Parathyroid adenoma (tissue), 2 donors: Measurements from ENCODE around the gene CRISPLD2.

ENCODE experiments used
- H2AFZ ChIP-seq: fragments of 300-600 bp; sonication (generic); one replicate; pipeline ENCODE4 v1.7.0; 2017; ENCODE audit warnings: antibody characterized with exemption, mild to moderate bottlenecking
- H3K27ac ChIP-seq: fragments of 300-600 bp; sonication (generic); one replicate; pipeline ENCODE4 v1.7.0; 2017
- H3K27me3 ChIP-seq: fragments of 300-600 bp; sonication (generic); one replicate; pipeline ENCODE4 v1.7.0; 2017; ENCODE audit warnings: low read length; ENCODE audit not compliant: control insufficient read depth, insufficient read depth
- H3K36me3 ChIP-seq: fragments of 300-600 bp; sonication (generic); one replicate; pipeline ENCODE4 v1.7.0; 2017; ENCODE audit warnings: low read length; ENCODE audit not compliant: control insufficient read depth, insufficient read depth
- H3K4me1 ChIP-seq: fragments of 300-600 bp; sonication (generic); one replicate; pipeline ENCODE4 v1.7.0; 2017; ENCODE audit warnings: control low read depth
- H3K4me2 ChIP-seq: fragments of 300-600 bp; sonication (generic); one replicate; pipeline ENCODE4 v1.7.0; 2017; ENCODE audit warnings: low read length
- H3K4me3 ChIP-seq: fragments of 300-600 bp; sonication (generic); one replicate; pipeline ENCODE4 v1.7.0; 2017; ENCODE audit warnings: low read depth, low read length
- H3K79me2 ChIP-seq: fragments of 300-600 bp; sonication (generic); one replicate; pipeline ENCODE4 v1.7.0; 2017; ENCODE audit warnings: control low read depth
- H3K9ac ChIP-seq: fragments of 300-600 bp; sonication (generic); one replicate; pipeline ENCODE4 v1.7.0; 2017; ENCODE audit warnings: mild to moderate bottlenecking
- H3K9me3 ChIP-seq: fragments of 300-600 bp; sonication (generic); one replicate; pipeline ENCODE4 v1.7.0; 2017; ENCODE audit warnings: low read length; ENCODE audit not compliant: control insufficient read depth
- TF ChIP-seq, protein P1 (sequence below): fragments of 300-600 bp; sonication (generic); IDR thresholded peaks from one replicate; pipeline ENCODE4 v1.7.0; 2017; ENCODE audit warnings: antibody characterized with exemption, mild to moderate bottlenecking
- donor health status: primary hyperparathyroidism.

CRISPLD2 gene

DNA sequence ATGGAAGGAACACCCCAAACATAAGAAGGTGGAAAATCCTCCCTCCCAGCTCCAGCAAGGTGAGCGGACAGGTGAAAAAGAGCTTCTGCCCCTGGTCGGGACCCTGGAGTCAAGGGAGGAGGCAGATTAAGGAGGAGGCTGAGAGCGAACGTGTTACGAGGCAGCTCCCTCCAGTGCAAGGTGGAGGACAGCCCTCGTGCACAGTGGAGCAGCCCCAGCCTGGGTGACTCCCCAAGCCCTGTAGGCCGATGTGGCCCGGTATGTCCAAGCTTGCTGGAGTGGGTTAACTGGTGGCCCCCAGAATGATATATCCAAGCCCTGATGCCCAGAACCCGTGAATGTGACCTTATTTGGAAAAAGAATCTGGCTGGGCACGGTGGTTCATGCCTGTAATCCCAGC lies 15.5 kb upstream of the CRISPLD2 start:
- TF ChIP-seq, protein P1, sequence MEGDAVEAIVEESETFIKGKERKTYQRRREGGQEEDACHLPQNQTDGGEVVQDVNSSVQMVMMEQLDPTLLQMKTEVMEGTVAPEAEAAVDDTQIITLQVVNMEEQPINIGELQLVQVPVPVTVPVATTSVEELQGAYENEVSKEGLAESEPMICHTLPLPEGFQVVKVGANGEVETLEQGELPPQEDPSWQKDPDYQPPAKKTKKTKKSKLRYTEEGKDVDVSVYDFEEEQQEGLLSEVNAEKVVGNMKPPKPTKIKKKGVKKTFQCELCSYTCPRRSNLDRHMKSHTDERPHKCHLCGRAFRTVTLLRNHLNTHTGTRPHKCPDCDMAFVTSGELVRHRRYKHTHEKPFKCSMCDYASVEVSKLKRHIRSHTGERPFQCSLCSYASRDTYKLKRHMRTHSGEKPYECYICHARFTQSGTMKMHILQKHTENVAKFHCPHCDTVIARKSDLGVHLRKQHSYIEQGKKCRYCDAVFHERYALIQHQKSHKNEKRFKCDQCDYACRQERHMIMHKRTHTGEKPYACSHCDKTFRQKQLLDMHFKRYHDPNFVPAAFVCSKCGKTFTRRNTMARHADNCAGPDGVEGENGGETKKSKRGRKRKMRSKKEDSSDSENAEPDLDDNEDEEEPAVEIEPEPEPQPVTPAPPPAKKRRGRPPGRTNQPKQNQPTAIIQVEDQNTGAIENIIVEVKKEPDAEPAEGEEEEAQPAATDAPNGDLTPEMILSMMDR = no peak
- Histone ChIP-seq H3K27ac (no peak overlapping the region), H3K9me3 (no peaks in the 10 kb centered on the region), H2AFZ (no peak overlapping the region), H3K79me2 (no peaks in the 10 kb centered on the region), H3K36me3 (no peaks in the 10 kb centered on the region), H3K4me2 (no peak overlapping the region), H3K9ac (no peak overlapping the region), H3K4me3 (no peak overlapping the region), H3K4me1 (no peaks in the 10 kb centered on the region), H3K27me3 (no peaks in the 10 kb centered on the region)

DNA sequence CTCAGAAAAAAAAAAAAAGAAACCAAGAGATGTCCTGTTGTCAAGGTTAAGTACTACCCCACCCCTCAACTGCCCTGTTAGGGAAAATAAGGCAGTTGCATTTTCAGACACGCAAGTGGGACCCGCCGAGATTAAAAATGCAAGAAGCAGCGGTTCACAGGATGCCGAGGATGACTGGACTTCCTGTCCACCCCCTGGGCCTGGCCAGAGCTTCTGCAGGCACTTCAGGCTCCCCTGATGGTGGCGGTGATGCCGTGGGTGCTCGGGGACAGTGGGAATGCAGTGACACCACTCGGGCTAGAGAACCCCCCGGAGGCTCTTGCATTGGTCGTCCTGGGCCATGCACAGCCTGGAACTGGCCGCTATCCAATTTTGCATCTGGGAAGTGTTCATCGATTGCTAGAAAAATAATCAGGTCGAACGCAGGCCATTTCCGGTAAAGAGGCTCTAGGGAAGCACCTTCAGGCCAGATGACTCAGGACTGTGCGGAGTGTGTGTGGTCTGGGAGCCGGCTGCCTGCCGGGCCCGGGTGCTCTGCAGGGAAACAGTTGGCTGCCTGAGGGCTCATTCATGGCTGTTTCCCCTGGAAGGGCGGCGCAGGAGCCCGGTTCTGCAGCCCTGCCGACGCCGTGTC lies 13.4 kb upstream of the CRISPLD2 start:
- H3K27me3 ChIP-seq = no peaks in the 10 kb centered on the region
- H2AFZ ChIP-seq = no peak overlapping the region
- no peak overlapping the region for H3K27ac ChIP-seq
- H3K36me3 ChIP-seq = no peaks in the 10 kb centered on the region
- no peaks in the 10 kb centered on the region for H3K79me2 ChIP-seq
- H3K4me2 ChIP-seq = no peak overlapping the region
- H3K4me1 ChIP-seq = no peaks in the 10 kb centered on the region
- no peak overlapping the region for H3K9ac ChIP-seq
- no peak overlapping the region for H3K4me3 ChIP-seq
- TF ChIP-seq, protein P1 = no peak
- H3K9me3 ChIP-seq = no peaks in the 10 kb centered on the region

DNA sequence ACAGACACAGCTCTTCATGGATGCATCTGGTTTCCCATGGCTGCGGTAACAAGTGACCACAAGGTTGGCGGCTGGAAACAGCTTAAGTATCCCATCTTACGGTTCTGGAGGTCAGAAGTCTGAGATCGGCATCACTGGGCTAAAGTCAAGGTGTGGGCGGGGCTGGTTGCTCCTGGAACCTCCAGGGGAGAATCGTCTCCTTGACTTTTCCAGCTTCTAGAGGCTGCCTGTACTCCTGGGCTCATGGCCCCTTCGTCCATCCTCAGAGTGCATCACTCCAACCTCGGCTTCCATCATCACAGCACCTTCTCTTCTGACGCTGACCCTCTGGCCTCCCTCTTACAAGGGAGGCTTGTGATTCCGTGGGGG lies 12.9 kb upstream of the CRISPLD2 start:
- Histone ChIP-seq H3K4me2 (no peak overlapping the region), H3K4me1 (no peaks in the 10 kb centered on the region), H3K79me2 (no peaks in the 10 kb centered on the region), H3K9ac (no peak overlapping the region), H3K36me3 (no peaks in the 10 kb centered on the region), H3K9me3 (no peaks in the 10 kb centered on the region), H3K4me3 (no peak overlapping the region), H3K27me3 (no peaks in the 10 kb centered on the region), H3K27ac (no peak overlapping the region), H2AFZ (no peak overlapping the region)
- TF ChIP-seq, protein P1 = no peak

DNA sequence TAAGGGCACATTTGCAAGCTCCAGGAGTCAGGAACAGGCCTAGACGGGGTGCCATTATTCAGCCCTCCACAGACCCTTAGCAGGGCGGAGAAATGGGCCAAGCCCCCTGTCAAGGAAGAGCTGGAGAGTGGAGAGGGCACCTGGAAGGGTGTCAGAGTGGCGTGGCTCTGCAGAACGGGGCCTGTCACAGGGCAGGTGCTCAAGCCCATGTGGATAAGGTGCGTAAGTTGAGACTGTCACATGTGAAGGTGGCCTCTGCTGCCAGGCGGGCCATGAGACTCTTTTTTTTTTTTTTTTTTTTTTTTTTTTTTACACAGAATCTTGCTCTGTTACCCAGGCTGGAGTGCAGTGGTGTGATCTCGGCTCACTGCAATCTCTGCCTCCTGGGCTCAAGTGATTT lies 12.0 kb upstream of the CRISPLD2 start:
- H3K9me3 ChIP-seq = no peaks in the 10 kb centered on the region
- no peak overlapping the region for H3K4me2 ChIP-seq
- H3K79me2 ChIP-seq = no peaks in the 10 kb centered on the region
- H3K36me3 ChIP-seq = no peaks in the 10 kb centered on the region
- TF ChIP-seq, protein P1 = no peak
- H3K9ac ChIP-seq = no peak overlapping the region
- H3K4me3 ChIP-seq = no peak overlapping the region
- H3K27ac ChIP-seq = no peak overlapping the region
- H2AFZ ChIP-seq = no peak overlapping the region
- no peaks in the 10 kb centered on the region for H3K4me1 ChIP-seq
- no peaks in the 10 kb centered on the region for H3K27me3 ChIP-seq

DNA sequence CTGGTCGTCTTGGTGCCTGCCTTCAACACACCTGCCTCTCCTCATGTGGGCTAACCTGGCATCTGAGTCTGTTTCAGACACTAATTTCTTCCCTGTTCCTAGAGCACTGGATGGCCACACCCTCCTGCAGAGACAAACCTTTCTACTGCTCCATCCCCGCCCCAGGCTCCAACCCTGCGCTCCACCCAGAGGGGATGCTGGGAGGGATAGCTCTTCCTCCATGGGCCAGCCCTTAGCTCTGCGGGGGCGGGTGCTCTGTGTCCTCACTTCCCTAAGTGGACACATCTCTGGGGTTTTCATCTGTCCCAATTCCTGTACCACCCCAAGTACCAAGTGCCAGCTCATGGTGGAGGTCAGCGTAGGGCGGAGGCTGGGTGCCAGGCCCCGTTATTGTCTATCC lies 11.0 kb upstream of the CRISPLD2 start:
- H2AFZ ChIP-seq = no peak overlapping the region
- H3K27me3 ChIP-seq = no peaks in the 10 kb centered on the region
- H3K4me3 ChIP-seq = no peak overlapping the region
- no peak overlapping the region for H3K27ac ChIP-seq
- H3K4me1 ChIP-seq = no peaks in the 10 kb centered on the region
- no peak overlapping the region for H3K9ac ChIP-seq
- no peaks in the 10 kb centered on the region for H3K79me2 ChIP-seq
- no peak overlapping the region for H3K4me2 ChIP-seq
- TF ChIP-seq, protein P1 = no peak
- no peaks in the 10 kb centered on the region for H3K9me3 ChIP-seq
- no peaks in the 10 kb centered on the region for H3K36me3 ChIP-seq
